Hematopoietic multipotent progenitor cell treated with erythropoietin and hydrocortisone succinate and interleukin-3 and kit ligand, for 4 days (in vitro differentiated cells): ENCODE results near the gene MRPS18C.

Experiments used
- DNase-seq: peaks from one replicate; pipeline ENCODE4 v3.0.0-alpha.2; 2015

The MRPS18C gene

DNA sequence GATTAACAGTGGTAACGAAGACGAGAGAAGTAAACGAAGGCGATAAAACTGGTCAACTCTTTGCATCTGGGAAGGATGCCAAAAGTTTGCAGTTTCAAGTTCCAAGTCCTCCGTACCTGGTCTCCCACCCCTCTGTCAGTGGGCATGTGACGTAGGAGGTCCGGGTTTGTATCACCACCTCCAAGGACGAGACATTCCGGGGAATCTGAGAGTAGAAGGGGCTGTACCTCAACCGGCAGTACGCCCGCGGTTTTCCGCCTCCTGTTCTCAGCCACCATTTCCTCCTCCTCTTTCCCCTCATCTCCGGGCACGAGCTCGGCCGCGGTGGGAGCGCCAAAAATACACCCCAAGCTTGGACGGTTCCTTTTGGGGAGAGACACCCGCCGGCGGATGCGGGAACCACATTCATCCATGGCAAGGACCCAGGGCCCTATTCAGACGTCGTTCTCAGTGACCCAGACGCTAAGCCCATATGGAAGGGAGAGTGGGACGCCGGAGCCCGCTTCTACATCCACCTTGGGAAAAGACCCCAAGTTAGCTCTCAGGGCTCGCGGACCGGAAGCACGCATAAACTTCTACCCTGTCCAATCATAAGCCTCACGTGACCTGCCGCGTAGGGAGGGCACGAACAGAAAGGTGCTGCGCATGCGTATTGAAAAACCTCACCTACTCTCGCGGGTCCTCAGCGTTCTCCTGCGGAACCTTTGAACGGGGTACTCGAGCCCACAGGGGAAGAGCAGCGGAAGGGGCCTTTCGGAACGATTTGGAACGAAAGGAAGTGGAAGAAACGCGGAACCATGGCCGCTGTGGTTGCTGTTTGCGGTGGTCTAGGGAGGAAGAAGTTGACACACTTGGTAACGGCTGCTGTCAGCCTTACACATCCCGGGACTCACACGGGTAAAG, at the start of gene MRPS18C, which contains the start of gene HELQ:
MRPS18C (plus strand) TSS at position 778 of the 903 bp plus-strand sequence; CDS start at position 798, 20 bp downstream.
HELQ (minus strand) TSS at position 543 of the 903 bp plus-strand sequence; CDS start at position 413, 130 bp downstream.
- DNase-seq: peak; percentile 100

DNA sequence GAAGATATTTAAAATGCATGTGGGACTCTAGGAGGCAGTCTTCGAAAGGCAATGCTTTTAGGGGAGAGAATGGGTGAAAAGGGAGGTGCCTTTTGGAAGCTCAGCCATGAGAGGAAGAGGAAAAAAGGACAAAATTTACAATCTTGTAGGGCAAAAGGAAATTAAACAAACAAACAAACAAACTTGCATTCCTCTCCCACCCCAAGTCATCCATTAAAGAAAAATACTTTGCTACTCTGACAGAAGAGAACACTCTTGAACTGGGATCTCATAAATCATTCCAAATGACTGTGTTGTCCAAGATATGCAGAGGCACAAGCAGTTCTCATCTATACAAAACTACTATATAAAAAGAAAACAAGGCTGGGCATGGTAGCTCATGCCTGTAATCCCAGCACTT, 47.0 kb upstream of the MRPS18C start:
- DNase-seq: no peak

- DNase-seq: no peak
Measured at GRCh38 chr4:83413676-83414075, 42.2 kb upstream of the MRPS18C start.

DNA sequence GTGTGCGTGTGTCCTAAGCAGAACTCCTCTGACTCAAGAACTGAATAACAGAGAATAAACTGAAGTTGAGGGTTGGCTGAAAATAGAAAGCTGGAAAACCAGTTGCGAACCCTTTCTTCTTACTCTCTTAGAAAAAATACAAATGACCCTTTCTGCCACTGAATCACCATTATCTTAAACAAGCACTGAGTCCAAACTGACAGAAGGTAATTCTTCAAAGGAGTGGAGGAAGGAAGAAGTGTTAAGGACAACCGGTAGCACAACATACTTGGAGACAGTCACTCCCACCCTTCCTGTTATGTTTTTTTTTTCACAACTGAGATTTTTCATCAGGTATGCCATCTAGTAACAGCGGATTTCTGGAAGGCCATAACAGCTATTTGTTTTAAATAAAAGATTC, 38.3 kb upstream of the MRPS18C start:
- no peak for DNase-seq

DNA sequence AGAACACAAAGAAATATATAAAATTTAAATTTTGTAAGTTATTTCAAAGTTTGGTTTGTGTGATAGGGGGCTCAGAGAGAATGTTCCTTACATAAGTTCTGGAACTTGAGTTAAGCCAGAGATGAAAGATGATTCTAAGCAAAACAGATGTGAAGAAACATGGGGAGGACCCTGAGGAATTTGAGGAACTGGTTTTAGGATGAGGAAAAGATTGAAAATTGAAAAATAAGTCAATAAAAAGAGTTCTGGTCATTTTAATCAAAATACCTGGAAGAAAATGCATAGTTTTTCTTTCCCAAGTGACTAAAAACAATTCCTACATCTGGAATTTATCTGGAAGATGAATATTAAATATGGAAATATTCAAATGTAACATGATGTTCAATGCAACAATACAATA, 37.6 kb upstream of the MRPS18C start:
- no peak for DNase-seq

DNA sequence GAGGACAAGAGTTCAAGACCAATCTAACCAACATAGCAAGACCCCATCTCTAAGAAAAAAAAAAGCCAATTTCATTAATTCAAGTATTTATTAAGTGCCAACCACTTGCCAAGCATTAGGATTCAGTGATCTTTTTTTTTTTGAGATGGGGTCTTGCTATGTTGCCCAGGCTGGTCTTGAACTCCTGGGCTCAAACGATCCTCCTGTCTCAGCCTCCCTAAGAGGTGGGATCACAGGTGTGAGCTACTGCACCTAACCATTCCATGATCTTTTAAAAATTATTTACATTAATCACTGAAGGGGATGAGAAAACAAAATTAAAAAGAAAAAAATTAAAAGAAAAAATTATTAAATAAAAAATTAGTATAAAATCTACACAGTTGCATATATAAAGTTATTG, 24.7 kb upstream of the MRPS18C start:
- no peak for DNase-seq

GRCh38 chr4:83436680-83437079, 19.2 kb upstream of the MRPS18C start:
- DNase-seq: no peak

DNA sequence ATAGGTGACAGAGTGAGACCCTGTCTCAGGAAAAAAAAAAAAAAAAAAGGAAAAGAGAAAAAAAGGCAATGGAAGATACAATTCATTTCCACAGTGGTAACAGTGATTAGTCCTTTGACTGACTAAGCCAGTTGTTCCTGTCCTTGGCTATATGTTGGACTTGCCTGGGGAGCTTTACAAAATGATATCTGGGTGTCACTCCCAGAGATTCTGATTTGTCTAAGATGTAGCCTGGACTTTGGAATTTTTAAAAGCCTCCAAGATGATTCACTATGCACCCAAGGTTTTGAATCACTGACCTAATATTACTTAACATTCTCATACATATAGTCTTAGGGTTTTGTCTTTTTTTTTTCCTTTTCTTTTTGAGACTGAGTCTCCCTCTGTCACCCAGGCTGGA, 17.1 kb upstream of the MRPS18C start:
- no peak for DNase-seq

GRCh38 chr4:83440148-83440814, 15.6 kb upstream of the MRPS18C start:
- no peak for DNase-seq

DNA sequence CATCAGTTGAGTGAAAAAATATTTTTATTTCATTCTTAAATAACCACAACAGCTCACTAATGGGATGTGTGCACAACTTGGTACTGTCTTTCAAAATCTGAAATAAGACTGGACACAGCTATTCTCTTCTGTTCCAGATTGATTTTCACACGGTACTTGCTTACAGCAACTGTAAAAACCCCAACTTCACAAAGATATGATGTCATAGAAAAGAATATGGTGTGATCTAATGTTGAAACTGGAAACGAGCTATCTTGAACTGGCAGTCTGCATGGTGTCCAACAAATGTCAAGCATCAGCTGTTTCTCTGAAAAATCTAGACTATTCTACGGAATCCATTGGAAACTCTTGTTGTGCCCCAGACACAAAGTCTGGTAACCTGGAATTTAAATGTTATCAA, 15.0 kb upstream of the MRPS18C start:
- no peak for DNase-seq

DNA sequence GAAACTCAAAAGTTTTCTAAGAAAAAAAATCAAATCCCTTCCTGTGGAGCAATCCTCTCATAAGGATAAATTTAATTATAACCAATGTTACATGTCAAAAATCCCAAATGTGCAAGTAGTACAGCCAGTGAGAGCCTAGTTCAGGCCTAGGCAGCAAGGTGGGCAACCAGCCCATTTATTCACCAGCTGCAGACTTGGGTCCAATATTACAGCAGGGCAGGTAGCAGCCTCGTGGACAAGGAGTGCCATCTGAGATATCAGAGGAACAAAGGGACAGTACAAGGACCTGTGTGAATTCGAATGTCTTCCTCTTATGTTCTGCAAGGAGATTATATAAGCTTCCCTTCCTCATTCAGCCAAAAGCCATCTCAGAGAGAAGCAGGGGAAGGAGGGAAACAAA, 6.8 kb upstream of the MRPS18C start:
- DNase-seq: no peak

GRCh38 chr4:83454686-83455085, 1.2 kb upstream of the MRPS18C start:
- peak; percentile 41 for DNase-seq

- DNase-seq: no peak
Measured at GRCh38 chr4:83456184-83456501, 285 bp downstream of the MRPS18C start.

DNA sequence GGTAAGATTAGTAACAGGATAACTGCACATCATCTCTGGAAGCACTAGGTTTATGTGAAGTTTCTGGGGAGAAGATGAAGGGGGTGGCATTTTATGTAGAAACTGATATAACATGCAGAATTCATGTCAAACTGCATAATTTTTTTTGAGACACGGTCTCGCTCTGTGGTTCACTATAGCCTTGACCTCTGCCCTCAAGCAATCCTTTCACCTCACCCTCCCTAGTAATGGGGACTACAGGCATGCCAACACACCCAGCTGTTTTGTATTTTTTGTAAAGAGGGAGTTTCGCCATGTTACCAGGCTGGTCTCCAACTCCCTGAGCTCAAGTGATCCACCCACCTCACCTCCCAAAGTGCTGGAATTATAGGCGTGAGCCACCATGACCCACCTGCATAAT, 17.6 kb downstream of the MRPS18C start:
- no peak for DNase-seq

DNA sequence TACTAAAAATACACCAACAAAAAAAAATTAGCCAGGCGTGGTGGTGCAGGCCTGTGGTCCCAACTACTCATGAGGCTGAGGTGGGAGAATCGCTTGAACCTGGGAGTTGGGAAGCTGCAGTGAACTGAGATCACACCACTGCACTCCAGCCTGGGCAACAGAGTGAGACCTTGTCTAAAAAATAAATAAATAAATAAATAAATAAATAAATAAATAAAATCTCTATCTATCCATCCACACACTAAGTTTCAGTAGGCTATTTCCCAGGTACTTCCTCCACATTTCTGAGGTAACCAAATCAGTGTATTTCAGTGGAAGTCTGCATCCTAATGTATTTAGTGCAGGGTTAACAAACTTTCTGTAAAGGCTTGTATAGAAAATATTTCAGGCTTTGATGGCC, 18.1 kb downstream of the MRPS18C start:
- DNase-seq: no peak

DNA sequence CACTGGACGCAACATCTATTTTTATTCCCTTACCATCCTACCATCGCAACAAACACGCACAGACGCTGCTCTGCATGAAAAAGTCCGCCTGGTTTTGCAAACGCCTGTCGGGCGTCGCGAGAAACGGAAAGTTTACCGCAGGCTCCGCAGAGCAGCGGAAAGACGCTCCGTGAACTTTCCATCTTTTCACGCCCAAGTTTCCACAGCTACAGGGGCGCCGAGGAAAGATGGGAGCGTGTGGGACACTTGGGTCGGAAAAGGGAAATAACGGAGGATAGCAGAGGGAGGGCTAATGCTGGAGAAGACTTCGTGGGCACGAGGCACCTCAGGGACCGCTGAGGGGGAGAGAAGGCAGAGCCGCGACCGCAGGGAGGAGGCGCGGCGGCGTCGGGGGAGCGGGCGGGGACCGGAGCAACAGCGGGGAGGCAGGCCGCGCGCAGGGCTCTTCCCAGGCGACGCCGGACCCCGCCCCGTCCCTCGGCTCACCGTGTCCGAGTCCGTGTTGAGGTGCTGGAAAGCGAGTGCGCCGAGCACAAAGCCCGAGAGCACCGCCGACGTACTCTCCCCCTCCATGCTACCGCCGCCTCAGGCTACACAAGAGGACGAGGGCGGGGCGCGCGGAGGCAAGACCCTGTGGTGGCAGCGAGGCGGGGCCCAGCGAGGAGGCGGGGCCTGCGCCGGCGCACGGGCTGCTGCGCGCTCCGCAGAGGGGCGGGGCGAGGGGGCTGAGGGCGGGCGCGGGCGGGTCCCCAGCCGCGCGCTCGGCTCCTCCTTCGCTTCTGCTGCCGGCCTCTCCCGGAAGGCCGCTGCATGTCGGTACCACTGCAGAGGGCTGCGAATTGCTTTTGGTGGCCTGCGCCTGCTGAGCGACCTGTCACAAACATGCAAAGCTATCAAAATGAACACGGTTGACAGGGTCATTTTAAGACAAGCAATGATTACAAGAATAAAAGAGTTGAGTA, 28.9 kb downstream of the MRPS18C start, which contains the start of gene ABRAXAS1:
ABRAXAS1 (minus strand) TSS at position 601 of the 962 bp plus-strand sequence; CDS start at position 573, 28 bp downstream.
- DNase-seq: peak; percentile 98

DNA sequence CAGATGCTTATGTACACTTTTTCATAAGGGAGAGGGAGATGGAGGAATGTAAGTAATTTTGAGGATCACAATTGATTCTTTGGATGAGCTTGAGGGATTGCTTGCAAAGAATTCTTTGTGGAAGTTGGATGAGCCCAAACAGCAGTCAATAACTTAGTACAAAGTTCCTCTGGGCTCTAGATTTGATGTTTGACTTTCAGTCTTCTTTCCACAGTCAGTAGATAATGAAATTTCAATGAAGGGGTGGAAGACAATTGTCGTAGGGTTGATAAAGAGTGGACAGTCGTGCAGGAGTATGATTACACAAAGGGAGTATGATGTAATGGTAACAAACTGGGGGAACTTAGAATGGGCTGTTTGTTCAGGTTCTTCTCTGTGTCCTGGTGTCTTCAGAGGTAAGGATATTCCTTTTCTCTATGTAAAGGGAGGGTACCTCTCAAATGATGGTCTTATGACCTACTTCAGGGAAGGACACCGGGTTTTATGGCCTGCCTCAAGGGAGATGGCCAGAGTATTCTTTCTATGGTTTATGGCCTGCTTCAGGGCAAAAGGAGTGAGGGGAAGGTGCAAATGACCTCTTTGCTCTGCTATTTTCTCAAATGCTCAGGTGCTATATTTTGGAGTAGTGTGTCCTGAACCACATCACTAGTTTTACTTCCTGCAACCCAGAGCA, 30.7 kb downstream of the MRPS18C start:
- DNase-seq: peak; percentile 30

GRCh38 chr4:83489711-83490326, 34.0 kb downstream of the MRPS18C start:
- DNase-seq: peak; percentile 49

GRCh38 chr4:83490876-83491450, 35.1 kb downstream of the MRPS18C start:
- peak; percentile 76 for DNase-seq

- peak; percentile 70 for DNase-seq
Measured at GRCh38 chr4:83496085-83496917, 40.4 kb downstream of the MRPS18C start.
